Neuronal stem cell (in vitro differentiated cells): Measurements from ENCODE around the gene SPATA1. TPM values are rescaled to one million over a fixed set of nuclear protein-coding genes. Genes with fewer than 3 reads are reported as not detected.

Experiments
- DNase-seq: peaks from one replicate; pipeline ENCODE4 v3.0.0-alpha.2; 2013; ENCODE audit warnings: low spot score
- H2AFZ ChIP-seq: one replicate; pipeline ENCODE4 v1.6.1; 2013; ENCODE audit warnings: mild to moderate bottlenecking, low read length, inconsistent platforms
- H2AK5ac ChIP-seq: 2 replicates; pipeline ENCODE4 v1.6.1; 2013; ENCODE audit warnings: low read depth, mild to moderate bottlenecking, inconsistent platforms, low read length, moderate library complexity, mixed read lengths
- H2BK120ac ChIP-seq: 2 replicates; pipeline ENCODE4 v1.6.1; 2013; ENCODE audit warnings: low read depth, mild to moderate bottlenecking, inconsistent platforms, low read length, moderate library complexity, mixed read lengths
- H2BK12ac ChIP-seq: one replicate; pipeline ENCODE4 v1.6.1; 2013; ENCODE audit warnings: low read length, inconsistent platforms
- H2BK15ac ChIP-seq: 2 replicates; pipeline ENCODE4 v1.6.1; 2013; ENCODE audit warnings: mild to moderate bottlenecking, low read length, inconsistent platforms, mixed read lengths
- H2BK5ac ChIP-seq: one replicate; pipeline ENCODE4 v1.6.1; 2013; ENCODE audit warnings: inconsistent platforms, mild to moderate bottlenecking, low read length, moderate library complexity
- H3K14ac ChIP-seq: one replicate; pipeline ENCODE4 v1.6.1; 2013; ENCODE audit warnings: low read length, inconsistent platforms
- H3K18ac ChIP-seq: 2 replicates; pipeline ENCODE4 v1.6.1; 2013; ENCODE audit warnings: low read length, inconsistent platforms
- H3K23ac ChIP-seq: 2 replicates; pipeline ENCODE4 v1.6.1; 2013; ENCODE audit warnings: low read depth, mild to moderate bottlenecking, mixed read lengths, low read length, inconsistent platforms; ENCODE audit not compliant: poor library complexity
- H3K27ac ChIP-seq: replicated peaks from 3 replicates; pipeline ENCODE4 v1.5.1; 2013; ENCODE audit warnings: low read length, inconsistent platforms
- H3K27me3 ChIP-seq, 3 experiments: 2 replicates each; pipeline ENCODE4 v1.6.1; 2013; ENCODE audit warnings: low read length in 3 of 3, mild to moderate bottlenecking in 2 of 3, inconsistent platforms in 1 of 3, low read depth in 1 of 3, mixed read lengths in 1 of 3, moderate library complexity in 1 of 3; ENCODE audit not compliant: control insufficient read depth in 3 of 3, insufficient read depth in 3 of 3
- H3K36me3 ChIP-seq, 2 donors: replicated peaks in 1 of 2; 2 replicates each; pipeline ENCODE4 v1.6.1; 2013; ENCODE audit warnings: low read length in 2 of 2; ENCODE audit not compliant: control insufficient read depth in 2 of 2, insufficient read depth in 2 of 2
- H3K4ac ChIP-seq: 2 replicates; pipeline ENCODE4 v1.6.1; 2013; ENCODE audit warnings: inconsistent platforms, mild to moderate bottlenecking, low read length, moderate library complexity
- H3K4me1 ChIP-seq, 2 donors: 1 replicate in 1 of 2; 2 replicates in 1 of 2; pipeline ENCODE4 v1.6.1; 2013; ENCODE audit warnings: low read length in 2 of 2, low read depth in 1 of 2; ENCODE audit not compliant: control insufficient read depth in 2 of 2, insufficient read depth in 1 of 2
- H3K4me2 ChIP-seq: one replicate; pipeline ENCODE4 v1.6.1; 2013; ENCODE audit warnings: mild to moderate bottlenecking, low read length, inconsistent platforms; ENCODE audit not compliant: insufficient read depth, poor library complexity, severe bottlenecking
- H3K4me3 ChIP-seq, 2 donors: 2 replicates each; pipeline ENCODE4 v1.5.1; 2013; ENCODE audit warnings: low read length in 2 of 2, mild to moderate bottlenecking in 2 of 2, inconsistent platforms in 1 of 2, moderate library complexity in 1 of 2
- H3K79me1 ChIP-seq: one replicate; pipeline ENCODE4 v1.6.1; 2013; ENCODE audit warnings: low read depth, mild to moderate bottlenecking, inconsistent platforms, low read length, moderate library complexity
- H3K9ac ChIP-seq: one replicate; pipeline ENCODE4 v1.6.1; 2013; ENCODE audit warnings: mild to moderate bottlenecking, low read depth, low read length, inconsistent platforms; ENCODE audit not compliant: poor library complexity
- H3K9me3 ChIP-seq, 2 donors: replicated peaks in 1 of 2; 2 replicates each; pipeline versions ENCODE3 to v1.6.1; 2013; ENCODE audit warnings: low read length in 2 of 2, mild to moderate bottlenecking in 2 of 2, inconsistent platforms in 1 of 2, low read depth in 1 of 2, mixed read lengths in 1 of 2, moderate library complexity in 1 of 2; ENCODE audit not compliant: control insufficient read depth in 2 of 2, insufficient read depth in 1 of 2
- H4K8ac ChIP-seq: one replicate; pipeline ENCODE4 v1.6.1; 2013; ENCODE audit warnings: low read depth, mild to moderate bottlenecking, inconsistent platforms, low read length, moderate library complexity
- H4K91ac ChIP-seq: one replicate; pipeline ENCODE4 v1.6.1; 2013; ENCODE audit warnings: low read length, low read depth, mild to moderate bottlenecking, inconsistent platforms; ENCODE audit not compliant: poor library complexity
- WGBS, 2 donors: extraction: QIAGEN DNeasy Blood & Tissue Kit; methylation state at CpG; one replicate each; pipeline ENCODE4 v1.1.7; 2013; ENCODE audit warnings: missing lambda C conversion rate in 2 of 2, mixed read lengths in 1 of 2; ENCODE audit not compliant: insufficient read length in 2 of 2, insufficient replicate concordance in 1 of 2; ENCODE audit errors: extremely low coverage in 2 of 2; 5-methylcytosine and 5-hydroxymethylcytosine counted together
- polyA plus RNA-seq, 2 experiments: library from polyadenylated mRNA; stranded (reverse); fragments of 200-250 nt; gene quantifications; one replicate each; pipeline ENCODE4 v1.2.3, GENCODE V29; 2013

The SPATA1 gene, protein sequence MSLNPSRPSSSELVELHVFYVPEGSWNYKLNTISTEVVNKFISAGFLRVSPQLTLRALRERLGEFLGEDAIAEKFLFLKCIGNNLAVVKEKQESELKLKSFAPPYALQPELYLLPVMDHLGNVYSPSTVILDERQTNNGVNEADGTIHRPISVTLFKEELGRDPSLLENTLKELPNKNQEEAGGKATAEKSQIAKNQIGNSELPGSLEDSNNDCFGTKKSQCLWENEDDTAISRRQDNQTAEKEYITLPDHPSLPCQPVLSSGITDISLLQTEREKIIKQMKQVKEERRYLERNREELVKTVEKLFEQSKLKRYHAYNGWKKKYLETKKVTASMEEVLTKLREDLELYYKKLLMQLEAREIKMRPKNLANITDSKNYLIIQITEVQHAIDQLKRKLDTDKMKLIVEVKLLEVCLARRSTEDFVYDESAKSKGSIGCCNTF
- polyA plus RNA-seq (2013, experiment 1 of 2): 9.9 TPM
- 13.4 TPM for polyA plus RNA-seq (2013, experiment 2 of 2)

- Histone ChIP-seq H3K9me3 (peaks cover 0 to 10% of the 10 kb centered on the region in 2 donors), H2AFZ (peak within 1 kb of the TSS; percentile 98), H3K9ac (peak within 1 kb of the TSS; percentile 97), H4K91ac (no peak within 1 kb of the TSS), H2AK5ac (peak within 1 kb of the TSS; percentile 26), H3K23ac (peak within 1 kb of the TSS; percentile 46), H4K8ac (no peak within 1 kb of the TSS), H3K79me1 (no peaks in the 10 kb centered on the region), H2BK120ac (no peak within 1 kb of the TSS), H3K4me1 (peaks cover 0 to 9% of the 10 kb centered on the region in 2 donors), H2BK12ac (no peak within 1 kb of the TSS), H3K36me3 (peaks cover 0 to 17% of the 10 kb centered on the region in 2 donors), H2BK15ac (peak within 1 kb of the TSS; percentile 64), H2BK5ac (peak within 1 kb of the TSS; percentile 84), H3K4ac (no peak within 1 kb of the TSS), H3K4me2 (peak within 1 kb of the TSS; percentile 75), H3K27ac (peak within 1 kb of the TSS; percentile 99), H3K4me3 (peak within 1 kb of the TSS; percentile 90 to 92), H3K27me3 (no peaks in the 10 kb centered on the region), H3K14ac (peak within 1 kb of the TSS; percentile 82), H3K18ac (peak within 1 kb of the TSS; percentile 99)
- no CpG with 5 or more reads among the region's 60 CpGs for WGBS, 2 donors
- peak; percentile 97 for DNase-seq
These were observed at the start of gene SPATA1, which contains the start of gene GNG5 for GRCh38 chr1:84506002-84506728. SPATA1 (plus strand) TSS chr1:84506386; CDS start chr1:84516360, 9,974 bp downstream. GNG5 (minus strand) TSS chr1:84506581; CDS start chr1:84506091, 490 bp downstream.

- no peaks in the 10 kb centered on the region for H3K9me3 ChIP-seq
- no peak for DNase-seq
- H4K91ac ChIP-seq: no peak overlapping the region
- no peak overlapping the region for H3K14ac ChIP-seq
- no peak overlapping the region for H2BK120ac ChIP-seq
- H3K4me3 ChIP-seq: no peak overlapping the region
- H3K27me3 ChIP-seq: peaks cover 0 to 11% (median 2%) of the 10 kb centered on the region in 3 experiments
- no peak overlapping the region for H3K4me2 ChIP-seq
- no peaks in the 10 kb centered on the region for H3K79me1 ChIP-seq
- H3K4me1 ChIP-seq: no peaks in the 10 kb centered on the region
- H2BK12ac ChIP-seq: no peak overlapping the region
- WGBS, 2 donors: no CpG with 5 or more reads among the region's 1 CpG
- H2AK5ac ChIP-seq: no peak overlapping the region
- no peak overlapping the region for H4K8ac ChIP-seq
- no peak overlapping the region for H2BK5ac ChIP-seq
- no peak overlapping the region for H3K27ac ChIP-seq
- H3K18ac ChIP-seq: no peak overlapping the region
- no peak overlapping the region for H3K23ac ChIP-seq
- no peak overlapping the region for H3K4ac ChIP-seq
- H3K36me3 ChIP-seq: no peaks in the 10 kb centered on the region
- H2AFZ ChIP-seq: no peak overlapping the region
- no peak overlapping the region for H3K9ac ChIP-seq
- no peak overlapping the region for H2BK15ac ChIP-seq
These were observed 44.1 kb upstream of the SPATA1 start for GRCh38 chr1:84462118-84462517.

DNA sequence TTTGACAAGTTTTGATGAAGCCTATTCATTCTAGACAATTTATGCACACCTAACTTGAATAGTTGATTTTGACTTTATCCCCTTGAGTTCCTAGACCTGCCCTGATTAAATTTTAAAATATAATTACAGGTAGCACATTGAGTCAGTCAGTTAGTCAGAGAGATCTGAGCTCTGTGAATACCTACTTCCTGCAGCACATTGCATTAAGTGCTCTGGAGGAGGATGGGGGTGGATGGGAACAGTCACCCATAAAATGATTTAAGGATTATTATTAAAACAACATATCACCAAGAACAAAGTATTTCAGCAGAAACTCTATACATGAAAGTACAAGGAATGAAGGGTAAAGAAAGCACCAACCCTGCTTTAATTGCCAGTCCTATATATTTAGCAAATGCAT, 38.9 kb upstream of the SPATA1 start:
- H2AFZ ChIP-seq: no peak overlapping the region
- no peaks in the 10 kb centered on the region for H3K4me1 ChIP-seq
- H2AK5ac ChIP-seq: no peak overlapping the region
- H2BK12ac ChIP-seq: no peak overlapping the region
- H3K18ac ChIP-seq: no peak overlapping the region
- no peak overlapping the region for H3K4me3 ChIP-seq
- no peak overlapping the region for H4K8ac ChIP-seq
- no peak overlapping the region for H3K4ac ChIP-seq
- no peak overlapping the region for H4K91ac ChIP-seq
- no peaks in the 10 kb centered on the region for H3K79me1 ChIP-seq
- peaks cover 0 to 6% (median 2%) of the 10 kb centered on the region in 3 experiments for H3K27me3 ChIP-seq
- H3K27ac ChIP-seq: no peak overlapping the region
- no peak overlapping the region for H2BK15ac ChIP-seq
- H2BK5ac ChIP-seq: no peak overlapping the region
- no peak overlapping the region for H3K4me2 ChIP-seq
- no peak for DNase-seq
- no peaks in the 10 kb centered on the region for H3K36me3 ChIP-seq
- H3K14ac ChIP-seq: no peak overlapping the region
- no peaks in the 10 kb centered on the region for H3K9me3 ChIP-seq
- no peak overlapping the region for H3K23ac ChIP-seq
- H3K9ac ChIP-seq: no peak overlapping the region
- H2BK120ac ChIP-seq: no peak overlapping the region

DNA sequence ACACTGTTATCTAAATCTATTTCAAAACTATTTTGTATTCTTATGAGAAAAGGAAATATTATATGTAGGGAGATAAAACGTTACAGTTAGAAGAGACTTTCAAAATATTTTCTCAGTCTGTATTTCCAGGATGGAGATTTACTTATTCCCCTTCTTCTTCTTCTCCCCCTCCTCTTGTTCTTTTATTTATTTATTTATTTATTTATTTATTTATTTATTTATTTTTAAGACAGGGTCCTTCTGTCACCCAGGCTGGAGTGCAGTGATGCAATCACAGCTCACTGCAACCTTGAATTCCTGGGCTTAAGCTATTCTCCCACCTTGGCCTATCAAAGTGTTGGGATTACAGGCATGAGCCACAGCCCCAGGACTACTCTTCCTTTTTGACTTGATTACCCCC, 30.0 kb upstream of the SPATA1 start:
- H2BK5ac ChIP-seq: no peak overlapping the region
- no peak overlapping the region for H3K4ac ChIP-seq
- H3K4me2 ChIP-seq: no peak overlapping the region
- H2AK5ac ChIP-seq: no peak overlapping the region
- no peak overlapping the region for H2AFZ ChIP-seq
- no CpG with 5 or more reads among the region's 1 CpG for WGBS, 2 donors
- peaks cover 2 to 13% of the 10 kb centered on the region in 2 donors for H3K9me3 ChIP-seq
- H3K36me3 ChIP-seq: peaks cover 0 to 5% of the 10 kb centered on the region in 2 donors
- H3K27ac ChIP-seq: no peak overlapping the region
- no peak overlapping the region for H2BK15ac ChIP-seq
- H2BK12ac ChIP-seq: no peak overlapping the region
- no peak overlapping the region for H3K18ac ChIP-seq
- H3K23ac ChIP-seq: no peak overlapping the region
- H3K4me3 ChIP-seq: no peak overlapping the region
- no peaks in the 10 kb centered on the region for H3K79me1 ChIP-seq
- no peak overlapping the region for H3K14ac ChIP-seq
- no peak overlapping the region for H4K8ac ChIP-seq
- H4K91ac ChIP-seq: no peak overlapping the region
- no peak overlapping the region for H3K9ac ChIP-seq
- H3K4me1 ChIP-seq: peaks cover 0 to 3% of the 10 kb centered on the region in 2 donors
- no peak overlapping the region for H2BK120ac ChIP-seq
- DNase-seq: no peak
- H3K27me3 ChIP-seq: peaks cover 0 to 14% (median 3%) of the 10 kb centered on the region in 3 experiments
